ENCODE results near the gene ZNF350.
"Not testable (repeated sequence)": the region's sequence is repeated elsewhere in the genome, so short reads cannot be mapped to it uniquely, and the experiment has no call there.

Gene ZNF350

GRCh38 chr19:51986309-51987291, at the start of gene ZNF350:
TSS of gene ZNF350 (minus strand) at chr19:51986840. CDS start at chr19:51974360, 12,480 bp downstream.
- DNase-seq (ENCODE audit: extremely low spot score, insufficient read length, low read depth) = peak; percentile 42
- peak; percentile 94 for FAIRE-seq

GRCh38 chr19:52034051-52034728, 47.5 kb upstream of the ZNF350 start:
- FAIRE-seq = no peak

GRCh38 chr19:52028780-52029123, 42.1 kb upstream of the ZNF350 start:
- no peak for DNase-seq (ENCODE audit: extremely low spot score, insufficient read length, low read depth)
- FAIRE-seq = no peak

More at GRCh38 chr19:52034051-52034728, 47.5 kb upstream of the ZNF350 start:
- DNase-seq (ENCODE audit: extremely low spot score, insufficient read length, low read depth) = no peak

GRCh38 chr19:52028027-52028779, 41.6 kb upstream of the ZNF350 start, which contains the start of gene ZNF614:
TSS of gene ZNF614 (minus strand) at chr19:52028379. CDS start at chr19:52025745, 2,634 bp downstream.
- FAIRE-seq (peak; percentile 74), DNase-seq (ENCODE audit: extremely low spot score, insufficient read length, low read depth) (peak; percentile 69)

- FAIRE-seq; DNase-seq (ENCODE audit: extremely low spot score, insufficient read length, low read depth): not testable (repeated sequence)
These were observed 39.8 kb upstream of the ZNF350 start for GRCh38 chr19:52026255-52026990.

GRCh38 chr19:52024478-52024877, 37.8 kb upstream of the ZNF350 start:
- not testable (repeated sequence) for FAIRE-seq; DNase-seq (ENCODE audit: extremely low spot score, insufficient read length, low read depth)

GRCh38 chr19:52022193-52022592, 35.6 kb upstream of the ZNF350 start:
- FAIRE-seq = no peak

GRCh38 chr19:52020506-52020905, 33.9 kb upstream of the ZNF350 start:
- DNase-seq (ENCODE audit: extremely low spot score, insufficient read length, low read depth) (no peak), FAIRE-seq (no peak)

More at GRCh38 chr19:52022193-52022592, 35.6 kb upstream of the ZNF350 start:
- no peak for DNase-seq (ENCODE audit: extremely low spot score, insufficient read length, low read depth)

- no peak for FAIRE-seq
- no peak for DNase-seq (ENCODE audit: extremely low spot score, insufficient read length, low read depth)
These were observed 24.0 kb upstream of the ZNF350 start for GRCh38 chr19:52010674-52011073.

- FAIRE-seq (peak; percentile 85), DNase-seq (ENCODE audit: extremely low spot score, insufficient read length, low read depth) (peak; percentile 56)
These were observed 21.3 kb upstream of the ZNF350 start, which contains the start of gene ZNF615 for GRCh38 chr19:52007806-52008557. TSS of gene ZNF615 (minus strand) at chr19:52008211. CDS start at chr19:52003711, 4,500 bp downstream.

- FAIRE-seq = no peak
- no peak for DNase-seq (ENCODE audit: extremely low spot score, insufficient read length, low read depth)
These were observed 20.8 kb upstream of the ZNF350 start for GRCh38 chr19:52007451-52007805.

- FAIRE-seq (no peak), DNase-seq (ENCODE audit: extremely low spot score, insufficient read length, low read depth) (no peak)
These were observed 7.5 kb upstream of the ZNF350 start for GRCh38 chr19:51994048-51994644.

- FAIRE-seq = no peak
- no peak for DNase-seq (ENCODE audit: extremely low spot score, insufficient read length, low read depth)
These were observed 6.8 kb upstream of the ZNF350 start for GRCh38 chr19:51993422-51993821.

- DNase-seq (ENCODE audit: extremely low spot score, insufficient read length, low read depth) (no peak), FAIRE-seq (no peak)
These were observed 3.3 kb downstream of the ZNF350 start for GRCh38 chr19:51983361-51983760.

- DNase-seq (ENCODE audit: extremely low spot score, insufficient read length, low read depth); FAIRE-seq: not testable (repeated sequence)
These were observed 5.7 kb downstream of the ZNF350 start for GRCh38 chr19:51980926-51981325.

GRCh38 chr19:51980116-51980736, 6.4 kb downstream of the ZNF350 start:
- FAIRE-seq = no peak

GRCh38 chr19:51978882-51979281, 7.8 kb downstream of the ZNF350 start:
- DNase-seq (ENCODE audit: extremely low spot score, insufficient read length, low read depth) = no peak
- no peak for FAIRE-seq

More at GRCh38 chr19:51980116-51980736, 6.4 kb downstream of the ZNF350 start:
- no peak for DNase-seq (ENCODE audit: extremely low spot score, insufficient read length, low read depth)

GRCh38 chr19:51977346-51977745, 9.3 kb downstream of the ZNF350 start:
- no peak for FAIRE-seq
- no peak for DNase-seq (ENCODE audit: extremely low spot score, insufficient read length, low read depth)

Data from GM18507 (cell line).